Occipital lobe (tissue), 2 donors: ENCODE data around the gene NKAIN1. TPM values are rescaled to one million over a fixed set of nuclear protein-coding genes. Genes with fewer than 3 reads are reported as not detected.

Experiments
- DNase-seq: peaks from one replicate; lab custom pipeline; 2025; lab: John Stamatoyannopoulos, UW
- total RNA-seq: library from RNA; depleted of rRNA; stranded (reverse); fragments of >200 nt; gene quantifications from one replicate; pipeline ENCODE4 v1.2.3, GENCODE V29; 2014

The NKAIN1 gene
- total RNA-seq, 1 donor from 2014 or later, result 33.4 TPM

DNA sequence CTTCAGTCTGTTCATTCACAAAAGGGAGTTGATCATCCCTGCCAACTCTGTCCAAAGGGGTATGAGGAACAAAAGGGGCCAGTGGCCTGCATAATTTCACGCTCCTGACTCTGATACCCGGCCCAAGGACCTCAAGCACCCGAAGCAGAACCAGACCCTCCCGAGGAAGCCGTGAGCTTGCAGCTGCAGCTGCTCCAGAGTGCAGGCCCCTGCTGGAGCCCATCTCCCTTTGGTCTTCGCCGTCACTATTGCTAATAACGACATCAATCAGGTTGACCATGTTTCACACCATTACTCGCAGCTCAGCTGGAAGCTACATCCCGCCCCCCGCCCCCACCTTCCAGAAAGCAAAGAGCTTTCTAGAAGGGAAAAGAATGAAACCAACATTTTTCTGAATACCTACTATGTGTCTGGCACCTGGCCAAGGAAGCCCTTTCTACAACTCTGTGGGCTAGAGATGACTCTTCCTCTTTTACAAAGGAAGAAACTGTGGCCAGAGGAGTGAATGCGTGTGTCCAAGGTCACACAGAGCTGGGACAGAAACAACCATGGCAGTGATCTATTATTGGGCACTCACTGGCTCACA lies 5.5 kb downstream of the NKAIN1 start:
- DNase-seq, result no peak

- DNase-seq, result no peak
Observed at GRCh38 chr1:31232689-31233088, 7.0 kb downstream of the NKAIN1 start.

DNA sequence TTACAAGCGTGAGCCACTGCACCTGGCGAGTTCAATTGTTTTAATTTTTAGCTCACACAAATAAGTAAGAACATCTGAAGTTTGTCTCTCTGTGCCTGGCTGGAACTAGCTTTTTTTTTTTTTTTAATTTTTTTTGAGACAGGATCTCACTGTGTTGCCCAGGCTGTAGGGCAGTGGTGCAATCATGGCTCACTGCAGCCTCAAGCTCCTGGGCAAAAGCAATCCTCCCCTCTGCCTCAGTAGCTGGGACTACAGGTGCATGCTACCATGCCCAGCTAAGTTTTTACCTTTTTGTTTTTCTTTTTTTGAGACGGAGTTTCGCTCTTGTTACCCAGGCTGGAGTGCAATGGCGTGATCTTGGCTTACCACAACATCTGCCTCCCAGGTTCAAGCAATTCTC lies 7.9 kb downstream of the NKAIN1 start:
- no peak for DNase-seq

DNA sequence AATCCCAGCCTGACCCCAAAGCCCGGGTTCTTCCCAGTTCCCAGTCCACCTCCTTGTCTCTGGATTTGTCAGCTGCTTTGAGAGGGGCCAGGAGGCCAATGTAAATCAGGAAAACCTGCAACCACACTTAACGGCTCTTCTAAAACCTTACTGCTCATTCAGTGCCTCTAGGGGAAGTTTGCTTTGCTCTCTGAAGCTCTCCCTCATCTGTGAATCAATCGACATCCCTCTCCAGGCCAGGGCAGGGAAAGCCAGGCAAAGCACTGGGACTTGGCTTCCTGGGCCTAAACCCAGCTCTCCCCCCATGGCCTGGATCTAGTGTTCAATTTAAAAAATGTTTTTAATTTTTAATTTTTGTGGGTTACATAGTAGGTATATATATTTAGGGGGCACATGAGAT lies 9.3 kb downstream of the NKAIN1 start:
- DNase-seq, result no peak

DNA sequence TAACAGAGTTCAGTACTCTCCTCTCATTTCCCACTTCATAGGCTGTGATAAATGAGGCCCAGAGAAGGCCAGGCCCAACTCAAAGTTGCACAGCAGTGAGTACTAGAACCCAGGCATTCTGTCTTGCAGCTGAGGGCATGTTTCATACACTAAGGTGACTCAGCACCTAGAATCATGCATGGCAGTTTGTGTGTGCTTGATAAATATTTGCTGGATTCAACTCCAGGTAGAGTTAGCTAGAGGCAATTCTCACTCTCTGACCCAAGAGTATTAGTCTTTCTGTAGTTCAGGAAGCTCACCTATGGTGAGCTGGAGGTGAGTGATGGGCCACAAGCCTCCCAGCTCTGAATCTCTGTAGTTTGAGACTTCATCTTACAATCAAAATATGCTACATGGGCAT lies 10.7 kb downstream of the NKAIN1 start:
- no peak for DNase-seq

DNA sequence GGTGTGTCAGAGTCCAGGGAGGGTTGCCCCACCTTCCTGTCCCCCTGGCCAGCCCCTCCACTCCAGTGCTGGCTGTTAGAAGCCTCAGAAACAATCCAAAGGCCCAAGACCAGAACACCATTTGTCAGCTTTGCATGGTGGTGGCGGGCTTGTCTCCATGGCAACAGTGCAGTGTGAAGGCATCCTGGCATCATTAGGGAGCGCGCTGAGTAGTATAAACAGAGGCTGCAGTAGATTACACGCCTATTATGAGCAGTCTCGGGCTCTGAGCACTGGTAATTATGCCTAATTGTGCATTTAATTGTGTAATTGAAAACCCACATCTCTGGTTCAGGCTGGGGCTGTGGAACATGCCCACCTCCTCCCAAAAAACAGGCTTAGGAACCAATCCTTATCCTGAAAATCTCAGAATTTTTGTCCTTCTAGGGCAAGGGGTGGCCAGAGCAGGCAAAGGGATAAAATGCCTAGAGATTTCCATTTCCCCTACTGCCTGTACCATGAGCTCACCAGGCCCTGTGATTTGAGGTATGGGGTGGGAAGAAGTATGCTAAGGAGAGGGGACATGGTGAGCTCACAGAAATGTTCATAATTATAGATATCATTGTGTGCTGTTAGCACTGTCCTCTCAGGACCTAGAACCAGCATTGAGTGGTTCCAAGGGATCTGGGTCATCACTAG lies 11.7 kb downstream of the NKAIN1 start:
- peak; percentile 48 for DNase-seq

DNA sequence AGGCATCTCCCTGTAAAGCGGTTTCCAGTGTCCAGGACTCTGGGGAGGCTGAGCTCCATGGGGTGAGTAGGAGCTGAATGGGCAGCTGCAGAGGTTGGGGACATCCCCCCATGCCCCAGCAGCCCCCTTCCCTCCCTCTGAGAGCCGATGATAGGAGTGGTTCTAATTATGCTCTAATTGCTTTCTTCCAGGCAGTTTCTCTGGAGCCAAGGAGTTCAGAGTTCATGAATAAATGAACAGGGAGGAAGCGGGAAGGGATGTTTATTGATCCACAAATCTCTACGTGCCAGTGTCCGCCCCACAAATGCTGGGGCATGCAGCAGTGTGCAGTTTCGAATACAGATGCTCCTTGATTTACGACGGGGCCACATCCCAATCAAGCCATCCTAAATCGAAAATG lies 15.6 kb downstream of the NKAIN1 start:
- DNase-seq, result no peak

DNA sequence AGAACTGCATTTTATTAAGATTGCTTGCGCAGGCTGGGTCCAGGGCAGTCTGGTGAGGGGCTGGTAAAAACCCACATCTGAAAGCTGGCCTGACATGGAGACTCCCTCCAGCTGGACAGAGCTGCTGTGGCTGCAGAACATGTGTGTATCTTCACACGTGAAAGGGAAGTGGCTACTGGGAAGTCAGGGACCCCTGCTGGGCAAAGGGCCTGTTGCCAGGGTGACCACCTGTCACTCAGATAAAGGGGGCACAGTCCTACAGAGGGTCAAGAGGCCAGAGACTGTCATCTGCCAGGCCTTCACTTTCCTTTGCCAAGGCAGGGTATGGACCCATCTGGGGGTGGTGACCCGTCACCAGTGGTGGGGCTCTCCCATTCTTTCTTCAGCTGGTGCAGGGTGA lies 17.5 kb downstream of the NKAIN1 start:
- DNase-seq, result no peak

- no peak for DNase-seq
Observed at GRCh38 chr1:31221072-31221471, 18.6 kb downstream of the NKAIN1 start.

DNA sequence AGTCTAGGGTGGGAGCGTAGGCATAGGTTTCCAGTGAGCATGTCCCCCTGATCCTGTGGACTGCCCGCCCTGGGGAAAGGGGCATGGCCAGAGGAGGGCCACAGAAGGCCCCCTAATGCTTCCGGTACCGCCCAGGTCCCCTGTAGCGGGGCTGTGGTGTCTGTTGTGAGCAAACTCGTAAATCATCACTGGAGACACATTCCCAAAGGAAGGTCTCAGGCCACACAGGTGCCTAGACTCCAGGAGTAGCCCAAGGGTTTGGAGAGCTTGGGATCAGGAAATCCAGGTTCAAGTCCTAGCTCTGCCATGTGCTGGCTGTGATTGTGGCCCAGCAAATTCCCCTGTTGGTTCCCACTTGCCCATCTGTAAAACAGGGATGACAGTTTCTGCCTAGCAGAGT lies 20.2 kb downstream of the NKAIN1 start:
- DNase-seq, result no peak

DNA sequence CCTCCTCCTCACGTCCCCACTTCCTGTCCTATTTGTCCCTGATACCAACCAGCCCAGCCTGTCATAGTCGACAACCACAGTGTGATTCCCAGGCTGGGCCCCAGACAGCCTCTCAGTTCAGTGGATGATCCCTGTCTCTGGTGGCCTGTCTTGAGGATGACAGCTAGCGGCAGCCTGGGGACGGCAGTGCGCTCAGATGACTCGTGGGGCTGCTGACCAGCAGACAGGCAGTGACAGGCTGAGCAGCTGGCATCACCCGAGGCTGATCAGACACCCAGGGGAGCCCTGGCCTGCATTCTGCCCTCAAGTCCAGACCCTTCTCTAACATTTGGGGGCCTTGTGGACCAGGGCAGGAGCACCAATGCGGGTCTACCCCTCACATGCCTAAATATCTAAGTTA lies 21.0 kb downstream of the NKAIN1 start:
- DNase-seq, result peak; percentile 30

DNA sequence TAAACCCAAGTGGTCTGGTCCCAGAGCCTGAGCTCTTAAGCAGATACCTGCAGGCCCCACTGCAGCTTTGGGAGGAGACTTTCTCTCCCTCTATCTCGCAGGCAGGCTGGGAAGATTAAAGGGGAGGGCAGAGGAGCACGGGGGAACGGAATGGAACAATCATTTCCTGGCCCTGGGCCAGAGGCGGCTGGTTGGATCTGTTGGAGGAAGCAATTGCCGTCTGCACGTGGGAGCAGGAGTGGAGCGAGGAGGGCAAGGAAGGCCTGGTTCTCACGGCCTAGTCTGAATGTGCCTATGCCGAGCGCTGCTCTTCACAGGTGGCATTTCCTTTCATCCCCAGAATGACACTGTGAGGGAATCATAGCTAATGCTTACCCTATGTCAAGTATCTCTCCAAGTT lies 23.7 kb downstream of the NKAIN1 start:
- DNase-seq, result no peak

DNA sequence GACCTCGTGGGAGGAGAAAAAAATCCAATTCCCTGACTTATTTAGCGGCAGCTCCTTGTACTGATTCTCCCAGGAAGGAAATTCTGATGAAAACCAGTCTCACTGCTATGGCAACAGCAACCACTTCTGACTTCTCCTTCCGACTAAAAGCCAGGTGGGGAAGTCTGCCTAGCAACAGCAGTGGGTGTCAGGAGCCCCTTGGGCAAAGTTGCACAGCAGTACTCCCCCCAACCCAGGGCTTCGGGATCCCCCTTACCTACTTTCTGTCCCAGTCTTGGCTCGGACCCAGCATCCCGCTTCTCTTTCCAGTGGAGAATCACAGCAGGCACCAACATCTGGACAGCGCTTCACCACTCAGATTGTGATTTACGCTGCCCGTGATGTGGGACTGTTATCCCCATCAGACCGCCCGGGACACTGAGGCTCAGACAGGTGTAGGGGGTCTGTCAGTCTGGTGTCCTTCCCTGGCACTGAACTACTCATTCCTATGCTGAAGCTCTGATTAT lies 24.6 kb downstream of the NKAIN1 start:
- DNase-seq, result no peak

DNA sequence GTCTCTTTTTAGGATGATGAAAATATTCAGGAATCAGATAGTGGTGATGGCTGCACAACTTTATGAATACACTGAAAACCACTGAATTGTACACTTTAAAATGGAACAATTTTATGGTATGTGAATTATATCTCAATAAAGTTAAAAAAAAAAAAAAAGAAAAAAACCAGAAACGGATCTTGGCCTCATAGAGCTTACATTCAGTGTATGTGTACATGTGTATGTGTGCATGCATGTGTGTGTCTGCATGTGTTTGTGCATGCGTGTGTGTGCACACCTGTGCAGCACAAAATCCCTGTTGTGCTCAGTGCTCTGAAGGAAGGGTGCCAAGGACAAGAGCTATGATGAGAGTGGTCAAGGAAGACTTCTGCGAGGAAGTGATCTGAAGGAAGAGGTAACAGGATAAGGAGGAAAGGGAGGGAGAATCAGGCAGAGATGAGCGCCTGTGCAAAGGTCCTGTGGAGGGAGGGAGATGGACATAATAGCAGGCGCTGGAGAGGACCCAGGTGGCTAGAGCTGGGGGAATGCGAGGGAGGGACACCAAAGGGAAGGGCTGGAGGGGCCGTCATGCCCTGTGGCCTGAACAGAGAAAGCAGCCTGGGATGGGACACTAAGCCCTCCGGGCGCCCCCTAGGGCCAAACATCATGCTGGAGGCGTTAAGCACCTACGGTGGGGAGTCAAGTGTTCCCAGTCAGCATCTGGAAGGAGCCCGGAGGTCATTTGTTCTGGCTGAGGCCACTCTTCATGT lies 25.2 kb downstream of the NKAIN1 start:
- no peak for DNase-seq

DNA sequence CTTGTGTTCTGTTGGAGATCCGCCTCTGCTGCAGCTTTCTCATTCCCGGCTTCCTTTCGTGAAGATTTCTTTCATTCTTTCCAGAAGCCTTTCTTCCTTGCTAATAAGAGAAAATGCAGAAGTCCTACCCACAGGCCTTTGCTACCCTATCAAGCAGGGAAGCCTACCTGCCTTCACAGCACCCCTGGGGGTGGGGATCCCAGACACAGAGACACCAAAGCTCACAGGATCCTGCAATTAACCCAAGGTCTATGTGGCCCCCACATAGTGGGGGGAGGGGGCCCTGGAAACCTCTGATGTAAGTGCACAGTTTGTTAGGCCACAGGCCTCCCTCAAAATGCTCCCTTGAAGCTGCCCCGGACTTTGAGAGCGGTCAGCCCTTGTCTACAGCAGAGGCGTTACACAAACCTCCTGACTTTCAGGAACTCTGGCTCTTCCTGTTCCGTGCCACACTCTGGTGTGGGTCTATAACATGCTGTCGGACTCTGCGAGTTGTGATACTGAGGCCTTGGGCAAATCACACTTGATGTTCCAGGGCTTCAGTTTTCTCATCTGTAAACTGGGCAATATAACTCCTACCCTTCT lies 31.2 kb downstream of the NKAIN1 start:
- DNase-seq, result no peak

- DNase-seq, result no peak
Observed at GRCh38 chr1:31207569-31207968, 32.1 kb downstream of the NKAIN1 start.

DNA sequence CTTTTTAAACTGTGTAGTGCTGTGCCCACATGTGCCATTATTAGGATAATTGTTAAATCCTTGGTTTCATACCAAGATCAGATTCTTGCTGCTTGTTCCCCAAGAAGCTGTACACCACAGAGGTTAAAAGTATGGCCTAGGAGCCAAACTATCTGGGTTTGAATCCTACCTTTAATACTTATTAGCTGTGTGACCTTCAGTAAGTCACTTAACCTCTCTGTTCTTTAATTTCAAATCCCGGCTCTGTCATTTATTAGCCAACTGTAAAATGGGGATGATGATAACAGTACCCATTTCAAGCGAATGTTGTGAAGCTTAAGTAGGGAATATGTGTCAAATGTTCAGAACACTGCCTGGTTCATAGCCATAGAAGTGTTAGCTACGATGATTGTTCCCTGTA lies 32.6 kb downstream of the NKAIN1 start:
- DNase-seq, result no peak

DNA sequence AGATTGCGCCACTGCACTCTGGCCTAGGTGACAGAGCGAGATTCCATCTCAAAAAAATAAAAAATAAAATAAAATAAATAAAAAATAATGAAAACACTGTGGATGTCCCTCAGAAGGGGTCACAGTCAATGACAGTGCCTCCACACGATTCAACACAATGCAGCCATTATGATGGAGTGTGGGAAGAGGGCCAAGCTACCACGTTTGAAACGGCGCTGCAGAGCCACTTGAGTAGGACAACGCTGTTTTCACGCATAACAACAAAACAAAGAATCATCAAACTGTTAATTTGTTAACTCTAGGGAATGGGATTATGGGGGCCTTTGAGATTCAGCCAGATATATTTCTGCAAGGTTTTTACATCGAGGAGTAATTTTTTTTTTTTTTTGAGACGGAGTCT lies 36.5 kb downstream of the NKAIN1 start:
- peak; percentile 18 for DNase-seq

DNA sequence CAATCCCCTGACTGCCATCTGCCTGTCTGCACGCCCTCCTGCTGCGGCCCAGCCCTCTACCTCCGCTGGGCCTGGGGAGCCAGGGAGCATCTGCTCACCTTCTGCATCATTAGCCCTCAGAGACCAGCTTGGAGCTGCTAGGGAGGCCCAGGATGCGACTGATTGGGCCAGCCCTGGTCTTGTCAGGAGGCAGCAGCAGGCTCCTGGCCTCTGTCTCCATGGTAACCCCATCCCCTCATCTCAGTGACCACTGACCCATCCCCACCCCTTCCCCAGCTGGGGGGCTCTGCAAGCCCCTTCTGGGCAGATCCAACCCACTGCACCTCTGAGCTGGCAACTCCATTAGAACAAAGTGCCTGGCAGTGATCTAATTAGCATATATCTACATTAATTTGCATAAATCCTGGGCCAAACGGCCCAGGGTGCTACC lies 37.7 kb downstream of the NKAIN1 start:
- no peak for DNase-seq

DNA sequence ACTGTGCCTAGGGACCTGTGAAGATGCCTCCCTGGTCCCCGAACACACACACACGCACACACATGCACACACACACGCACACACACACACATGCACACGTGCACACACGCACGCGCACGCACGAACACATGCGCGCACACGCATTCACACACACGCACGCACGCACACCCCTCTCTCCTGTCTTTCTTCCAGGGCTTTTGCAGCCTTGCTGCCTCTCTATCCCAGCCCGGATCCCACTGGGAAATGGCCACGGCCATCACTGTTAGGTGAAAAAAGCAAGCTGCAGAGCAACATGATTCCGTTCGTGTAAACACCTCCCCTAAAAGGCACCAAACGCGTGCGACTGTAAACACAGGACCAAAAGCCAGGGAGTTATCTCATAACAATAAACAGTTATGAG lies 39.7 kb downstream of the NKAIN1 start:
- no peak for DNase-seq

DNA sequence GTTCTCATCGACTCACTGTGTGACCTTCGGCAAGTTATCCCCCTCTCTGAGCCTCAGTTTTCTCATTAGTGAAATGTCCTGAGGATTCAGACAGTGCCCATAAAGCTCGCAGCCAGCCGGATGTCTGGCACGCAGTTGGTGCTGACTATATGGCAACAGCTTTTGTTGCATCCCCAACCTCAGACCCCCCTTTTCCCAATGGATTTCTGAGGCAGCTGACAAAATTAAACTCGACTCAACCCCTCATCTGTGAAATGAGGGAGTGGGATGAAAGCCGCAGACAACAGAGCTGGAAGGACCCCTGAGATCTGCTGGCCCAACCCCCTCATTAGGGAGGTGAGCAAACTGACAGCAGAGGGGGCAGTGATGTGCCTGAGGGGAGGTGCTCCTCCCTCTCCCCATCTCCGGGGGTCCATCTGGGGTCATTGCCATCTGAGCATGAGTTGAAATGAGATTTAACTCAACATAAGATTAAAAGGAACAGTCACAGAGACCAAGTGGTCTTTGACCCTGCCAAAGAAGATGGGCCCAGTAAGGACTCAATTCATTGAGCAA lies 40.4 kb downstream of the NKAIN1 start:
- DNase-seq, result no peak

GRCh38 chr1:31198600-31198999 lies 41.1 kb downstream of the NKAIN1 start:
- DNase-seq, result no peak
